Measurements from ENCODE around the gene BET1L. TPM values are rescaled to one million over a fixed set of nuclear protein-coding genes. Genes with fewer than 3 reads are reported as not detected.
A peak's percentile ranks its signal among the peaks of the same experiment; 100 is the strongest.
"Not testable (repeated sequence)": the region's sequence is repeated elsewhere in the genome, so short reads cannot be mapped to it uniquely, and the experiment has no call there.

BET1L gene
- polyA plus RNA-seq, 1 of the 3 experiments (the other 2 are of a cell fraction) = 56.9 TPM

DNA sequence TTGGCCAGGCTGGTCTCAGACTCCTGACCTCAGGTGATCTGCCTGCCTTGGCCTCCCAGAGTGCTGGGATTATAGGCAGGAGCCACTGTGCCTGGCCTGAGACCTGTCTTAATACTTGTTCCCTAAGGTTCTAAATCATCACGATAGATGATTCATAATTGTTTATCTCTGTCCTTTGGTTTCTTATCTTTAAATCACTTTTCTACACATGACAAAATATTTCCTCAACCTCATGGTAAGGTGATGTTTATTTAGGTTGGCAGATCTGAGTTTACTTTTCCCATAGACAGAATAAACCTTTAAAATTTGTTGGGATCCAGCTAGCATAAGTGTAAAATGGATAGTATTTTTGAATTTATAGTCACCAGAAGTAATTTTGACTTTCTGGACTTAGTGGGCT, 33.1 kb upstream of the BET1L start:
- TF ChIP-seq SMC3 (IDR thresholded peaks at IDR 0.05; ENCODE audit: low read depth, low read length) = no peak
- ChIA-PET POLR2A (no interaction called here), CTCF (interaction anchor here (1.6 to 4.5 kb wide), 2 partner anchors 11 to 208 kb away, joined by 4 to 20 read pairs; no protein-coding TSS in a partner anchor)
- H3K27ac ChIP-seq (ENCODE audit: low read depth in 2 of 2, low read length in 1 of 2) = no peak overlapping the region
- H3K79me2 ChIP-seq (ENCODE audit: insufficient read depth) = peaks cover 73% of the 10 kb centered on the region
- H3K4me3 ChIP-seq (ENCODE audit: low read depth in 2 of 2, low read length in 1 of 2) = no peak overlapping the region
- H3K9ac ChIP-seq = no peak overlapping the region
- peaks cover 46 to 52% of the 10 kb centered on the region in 2 experiments for H3K36me3 ChIP-seq (replicated peaks in 1 of 2; ENCODE audit: control insufficient read depth in 1 of 2, insufficient read depth in 2 of 2, low read length in 1 of 2)
- no peak overlapping the region for H3K4me2 ChIP-seq
- H3K4me1 ChIP-seq (ENCODE audit: control insufficient read depth in 1 of 2, insufficient read depth in 2 of 2, low read depth in 1 of 2, low read length in 1 of 2) = peaks cover under 1 to 4% of the 10 kb centered on the region in 2 experiments; a peak in 3 of 4 replicates
- no peak overlapping the region for H2AFZ ChIP-seq (ENCODE audit: low read depth)
- H4K20me1 ChIP-seq (ENCODE audit: insufficient read depth) = peaks cover 7% of the 10 kb centered on the region
- DNase-seq = no peak
- 81% methylated on average over 1 of the region's 1 CpG for WGBS (ENCODE audit: low lambda C conversion rate)
- H3K9me2 ChIP-seq = no peaks in the 10 kb centered on the region
- peaks cover 7% of the 10 kb centered on the region for H3F3A ChIP-seq (replicated peaks; ENCODE audit: insufficient read depth)
- H3K27me3 ChIP-seq (ENCODE audit: insufficient read depth) = no peaks in the 10 kb centered on the region
- H3K9me3 ChIP-seq = no peaks in the 10 kb centered on the region

DNA sequence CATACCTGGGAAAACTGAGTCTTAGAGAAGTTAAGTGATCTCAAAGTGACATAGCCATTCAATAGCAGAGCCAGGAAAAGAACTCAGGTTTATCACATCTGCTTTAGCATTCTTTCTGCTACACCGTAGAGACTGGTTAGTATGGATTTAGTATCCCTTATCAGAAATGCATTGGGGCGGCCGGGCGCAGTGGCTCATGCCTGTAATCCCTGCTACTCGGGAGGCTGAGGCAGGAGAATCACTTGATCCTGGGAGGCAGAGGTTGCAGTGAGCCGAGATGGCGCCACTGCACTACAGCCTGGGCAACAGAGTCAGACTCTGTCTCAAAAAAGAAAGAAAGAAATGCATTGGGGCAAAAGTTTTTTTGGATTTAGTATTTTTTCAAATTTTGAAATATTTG, 31.1 kb upstream of the BET1L start:
- H4K20me1 ChIP-seq (ENCODE audit: insufficient read depth); H3K27ac ChIP-seq (ENCODE audit: low read depth in 2 of 2, low read length in 1 of 2); H3K9me3 ChIP-seq; DNase-seq; H3K9me2 ChIP-seq; H3F3A ChIP-seq (replicated peaks; ENCODE audit: insufficient read depth); H3K27me3 ChIP-seq (ENCODE audit: insufficient read depth); POLR2A ChIA-PET; H2AFZ ChIP-seq (ENCODE audit: low read depth); H3K4me1 ChIP-seq (ENCODE audit: control insufficient read depth in 1 of 2, insufficient read depth in 2 of 2, low read depth in 1 of 2, low read length in 1 of 2): not testable (repeated sequence)
- Histone ChIP-seq H3K4me3 (ENCODE audit: low read depth in 2 of 2, low read length in 1 of 2) (peak overlapping the region in 1 of 2 experiments; percentile 95; a peak in 1 of 4 replicates), H3K9ac (peak overlapping the region; percentile 94; the same call in 1 of the 2 replicates), H3K4me2 (peak overlapping the region; percentile 93), H3K79me2 (ENCODE audit: insufficient read depth) (peaks cover 81% of the 10 kb centered on the region), H3K36me3 (replicated peaks in 1 of 2; ENCODE audit: control insufficient read depth in 1 of 2, insufficient read depth in 2 of 2, low read length in 1 of 2) (peaks cover 32 to 33% of the 10 kb centered on the region in 2 experiments)
- CTCF ChIA-PET = interaction anchor here (3.5 kb wide), 1 partner anchor 12 kb away, joined by 17 read pairs; no protein-coding TSS in a partner anchor
- 91% methylated on average over 6 of the region's 7 CpGs for WGBS (ENCODE audit: low lambda C conversion rate)

DNA sequence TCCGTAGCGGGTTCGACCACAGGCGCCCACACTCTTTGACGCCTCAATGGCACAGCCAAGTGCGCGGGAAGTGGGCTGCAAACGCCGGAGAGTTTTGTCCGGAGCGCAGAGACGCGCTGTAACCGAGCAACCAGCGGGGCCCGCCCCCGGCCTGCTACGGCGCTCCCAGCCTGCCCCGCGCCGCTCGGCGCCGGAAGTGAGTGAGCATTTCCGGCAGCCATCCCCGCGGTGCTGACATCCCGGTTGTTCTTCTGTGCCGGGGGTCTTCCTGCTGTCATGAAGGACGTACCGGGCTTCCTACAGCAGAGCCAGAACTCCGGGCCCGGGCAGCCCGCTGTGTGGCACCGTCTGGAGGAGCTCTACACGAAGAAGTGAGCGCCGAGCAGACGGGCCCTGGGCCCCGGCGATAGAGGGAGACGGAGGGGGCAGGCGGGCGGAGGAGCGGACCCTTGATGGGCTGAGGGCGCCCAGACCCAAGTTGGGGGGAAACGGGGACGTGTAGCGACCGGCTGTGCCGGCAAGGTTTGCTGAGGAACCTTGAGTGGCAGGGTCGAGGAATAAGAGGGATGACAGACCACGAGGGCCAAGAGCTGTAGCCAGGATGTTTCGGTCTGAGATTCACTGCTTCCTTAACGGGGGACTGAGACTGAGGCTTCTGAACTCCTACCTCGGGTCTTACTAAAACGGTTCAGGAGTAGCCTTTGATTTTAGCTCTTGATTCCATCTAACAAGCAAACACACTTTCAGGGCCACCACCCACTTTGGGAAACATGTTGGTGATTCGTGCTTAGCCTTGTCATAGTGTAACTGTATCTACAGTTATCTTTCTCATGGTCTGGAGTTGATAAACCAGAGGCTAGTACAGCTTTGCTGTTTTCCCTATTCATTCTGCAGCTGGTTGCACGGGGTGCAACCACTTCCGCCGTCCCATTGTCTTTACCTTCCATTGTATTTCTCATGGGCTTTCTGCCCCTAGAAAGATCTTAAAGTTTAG, 29.9 kb upstream of the BET1L start, which contains the start of gene PSMD13:
PSMD13 (plus strand) TSS at position 203 of the 994 bp plus-strand sequence; CDS start at position 277, 74 bp downstream.
- DNase-seq = peak; percentile 96
- Histone ChIP-seq H3K79me2 (ENCODE audit: insufficient read depth) (peaks cover 68% of the 10 kb centered on the region), H3K4me1 (ENCODE audit: control insufficient read depth in 1 of 2, insufficient read depth in 2 of 2, low read depth in 1 of 2, low read length in 1 of 2) (peaks cover 2 to 4% of the 10 kb centered on the region in 2 experiments; a peak in 3 of 4 replicates), H3K9me3 (no peaks in the 10 kb centered on the region), H3K4me2 (peak within 1 kb of the TSS; percentile 93), H2AFZ (ENCODE audit: low read depth) (peak within 1 kb of the TSS; percentile 84), H3K4me3 (ENCODE audit: low read depth in 2 of 2, low read length in 1 of 2) (peak within 1 kb of the TSS; percentile 93 to 95), H3K36me3 (replicated peaks in 1 of 2; ENCODE audit: control insufficient read depth in 1 of 2, insufficient read depth in 2 of 2, low read length in 1 of 2) (peaks cover 22 to 25% of the 10 kb centered on the region in 2 experiments), H4K20me1 (ENCODE audit: insufficient read depth) (peaks cover 5% of the 10 kb centered on the region), H3K9me2 (no peaks in the 10 kb centered on the region), H3K9ac (peak within 1 kb of the TSS; percentile 94), H3K27me3 (ENCODE audit: insufficient read depth) (no peaks in the 10 kb centered on the region), H3K27ac (ENCODE audit: low read depth in 2 of 2, low read length in 1 of 2) (peak within 1 kb of the TSS; percentile 95 to 97), H3F3A (replicated peaks; ENCODE audit: insufficient read depth) (peaks cover 2% of the 10 kb centered on the region)
- TF ChIP-seq YY1 (IDR thresholded peaks at IDR 0.05; ENCODE audit: low read depth) = peak; percentile 73; the same call in 1 of the 2 replicates
- no peak; the same call in none of the 2 replicates for TF ChIP-seq MXI1 (IDR thresholded peaks at IDR 0.05; ENCODE audit: low read depth, low read length)
- peak; percentile 26 for TF ChIP-seq ELF1 (IDR thresholded peaks at IDR 0.05)
- peak; percentile 6; the same call in 1 of the 2 replicates for TF ChIP-seq TCF12 (IDR thresholded peaks at IDR 0.05)
- peak; percentile 44; the same call in 1 of the 2 replicates for TF ChIP-seq POLR2AphosphoS5 (IDR thresholded peaks at IDR 0.05; ENCODE audit: low read depth, low read length)
- peak; percentile 56 for TF ChIP-seq CHD2 (IDR thresholded peaks at IDR 0.05; ENCODE audit: low read length, partially characterized antibody)
- no peak for TF ChIP-seq RCOR1 (IDR thresholded peaks at IDR 0.05; ENCODE audit: low read length)
- peak; percentile 58 for TF ChIP-seq TAF1 (IDR thresholded peaks at IDR 0.05; ENCODE audit: borderline replicate concordance, low read depth, low read length)
- peak; percentile 90 for TF ChIP-seq GABPA (IDR thresholded peaks at IDR 0.05; ENCODE audit: low read depth)
- TF ChIP-seq, protein P1, sequence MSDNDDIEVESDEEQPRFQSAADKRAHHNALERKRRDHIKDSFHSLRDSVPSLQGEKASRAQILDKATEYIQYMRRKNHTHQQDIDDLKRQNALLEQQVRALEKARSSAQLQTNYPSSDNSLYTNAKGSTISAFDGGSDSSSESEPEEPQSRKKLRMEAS (IDR thresholded peaks at IDR 0.05; ENCODE audit: low read depth) = peak; percentile 33; the same call in 1 of the 2 replicates
- POLR2A ChIA-PET = interaction anchor here (0.7 to 1.0 kb wide), 2 partner anchors 30 to 170 kb away, joined by 3 to 4 read pairs; partner anchors contain the start of genes BET1L and RIC8A
- CTCF ChIA-PET = interaction anchor here (0.7 to 3.5 kb wide), 3 partner anchors 13 to 127 kb away, joined by 3 to 17 read pairs (median 3); no protein-coding TSS in a partner anchor
- under 1% methylated on average over 27 of the region's 62 CpGs for WGBS (ENCODE audit: low lambda C conversion rate)
